K562 (cell line): ENCODE results near the gene ANKRD11. TPM values are rescaled to one million over a fixed set of nuclear protein-coding genes. Genes with fewer than 3 reads are reported as not detected.

Source experiments
- KAT7 ChIP-seq: sonication (generic); formaldehyde crosslinking; IDR thresholded peaks from 2 replicates; pipeline ENCODE4 v1.8.0; 2022; ENCODE audit warnings: missing genetic modification reagents, mild to moderate bottlenecking, borderline replicate concordance
- MTA1 ChIP-seq: fragments of 450-650 bp; IDR thresholded peaks from 2 replicates; pipeline ENCODE4 v1.6.1; 2017; ENCODE audit warnings: borderline replicate concordance
- PHF20 ChIP-seq: fragments of 450-650 bp; IDR thresholded peaks from 2 replicates; pipeline ENCODE4 v1.6.1; 2018; ENCODE audit not compliant: partially characterized antibody
- POLR2AphosphoS5 ChIP-seq: IDR thresholded peaks from 2 replicates; pipeline ENCODE4 v1.6.1; 2011; ENCODE audit warnings: mild to moderate bottlenecking, low read depth, low read length, moderate library complexity; ENCODE audit not compliant: control insufficient read depth, insufficient read depth
- RBM14 ChIP-seq: fragments of 200-400 bp; formaldehyde crosslinking; IDR thresholded peaks from 2 replicates; pipeline ENCODE4 v1.6.1; 2018; ENCODE audit warnings: low read depth, mild to moderate bottlenecking, low read length, moderate library complexity, borderline replicate concordance; ENCODE audit not compliant: insufficient read depth
- RBM25 ChIP-seq: fragments of 200-400 bp; formaldehyde crosslinking; IDR thresholded peaks from 2 replicates; pipeline ENCODE4 v1.6.1; 2018; ENCODE audit warnings: low read length, low read depth, moderate library complexity; ENCODE audit not compliant: severe bottlenecking
- RERE ChIP-seq: sonication (generic); formaldehyde crosslinking; IDR thresholded peaks from 2 replicates; pipeline ENCODE4 v1.8.0; 2023; ENCODE audit warnings: missing genetic modification reagents, mild to moderate bottlenecking, borderline replicate concordance
- SMAD3 ChIP-seq: fragments of 450-650 bp; formaldehyde crosslinking; conservative IDR thresholded peaks from 2 replicates; pipeline ENCODE4 v1.4.0; 2020; ENCODE audit warnings: mild to moderate bottlenecking
- SP2 ChIP-seq: IDR thresholded peaks from 2 replicates; pipeline ENCODE4 v1.6.1; 2011; ENCODE audit warnings: mild to moderate bottlenecking, low read depth, low read length, moderate library complexity; ENCODE audit not compliant: poor library complexity, severe bottlenecking; ENCODE audit errors: extremely low read depth
- XRCC5 ChIP-seq: fragments of 200-400 bp; formaldehyde crosslinking; IDR thresholded peaks from 2 replicates; pipeline ENCODE4 v1.6.1; 2017; ENCODE audit warnings: low read depth, mild to moderate bottlenecking, low read length
- ZNF431 ChIP-seq: sonication (generic); formaldehyde crosslinking; IDR thresholded peaks from 2 replicates; pipeline ENCODE4 v1.8.0; 2022; ENCODE audit warnings: mild to moderate bottlenecking, missing genetic modification reagents
- ZNF695 ChIP-seq: fragments of 450-650 bp; formaldehyde crosslinking; IDR thresholded peaks from 2 replicates; pipeline ENCODE4 v1.4.0; 2020; ENCODE audit warnings: mild to moderate bottlenecking, moderate library complexity
- polyA plus RNA-seq, 8 experiments: library from polyadenylated mRNA; depleted of rRNA in 4 of 8; stranded (reverse) in 5 of 8; unstranded in 3 of 8; fragments of >200 nt; fragmentation: Nextera tagmentation in 2 of 8; fragmentation: Illumina TruSeq in 1 of 8; extraction: Ambion mirVana in 2 of 8; extraction: Trizol in 1 of 8; gene quantifications; 2 replicates each; pipeline versions ENCODE4 v1.2.1 to v1.2.3, GENCODE V29; 2011 to 2014; ENCODE audit warnings: inconsistent platforms in 1 of 8, missing spikeins in 1 of 8
- total RNA-seq, 7 experiments: library from RNA; depleted of rRNA in 6 of 7; stranded (reverse); fragments of >200 nt in 6 of 7; fragmentation: Illumina TruSeq in 2 of 7; extraction: Trizol in 2 of 7; gene quantifications; 2 replicates each; pipeline versions ENCODE4 v1.2.1 to v1.2.3, GENCODE V29; 2011 to 2021; ENCODE audit warnings: low replicate concordance in 1 of 7
- TF ChIP-seq, protein P1 (sequence below): fragments of 250-450 bp; sonication (Bioruptor Pico); IDR thresholded peaks from 2 replicates; pipeline ENCODE4 v1.4.0; 2020; ENCODE audit warnings: mild to moderate bottlenecking
- TF ChIP-seq, protein P2 (sequence below), 2 experiments: fragments of 450-650 bp; IDR thresholded peaks; 2 replicates each; pipeline ENCODE4 v1.6.1; 2016
- TF ChIP-seq, protein P3 (sequence below): fragments of 450-650 bp; IDR thresholded peaks from 2 replicates; pipeline ENCODE4 v1.6.1; 2016; ENCODE audit warnings: antibody characterized with exemption

ANKRD11 gene
- total and polyA plus RNA-seq, 9 of the 15 experiments (the other 6 are each of a cell fraction or from before 2014, with no cell fraction given), result 4.7 to 126 (median 31.7) TPM

GRCh38 chr16:89490439-89491237 is at the start of gene ANKRD11 (continued):
- no peak for TF ChIP-seq RERE (CRISPR knock-in tag)
- TF ChIP-seq, protein P1, sequence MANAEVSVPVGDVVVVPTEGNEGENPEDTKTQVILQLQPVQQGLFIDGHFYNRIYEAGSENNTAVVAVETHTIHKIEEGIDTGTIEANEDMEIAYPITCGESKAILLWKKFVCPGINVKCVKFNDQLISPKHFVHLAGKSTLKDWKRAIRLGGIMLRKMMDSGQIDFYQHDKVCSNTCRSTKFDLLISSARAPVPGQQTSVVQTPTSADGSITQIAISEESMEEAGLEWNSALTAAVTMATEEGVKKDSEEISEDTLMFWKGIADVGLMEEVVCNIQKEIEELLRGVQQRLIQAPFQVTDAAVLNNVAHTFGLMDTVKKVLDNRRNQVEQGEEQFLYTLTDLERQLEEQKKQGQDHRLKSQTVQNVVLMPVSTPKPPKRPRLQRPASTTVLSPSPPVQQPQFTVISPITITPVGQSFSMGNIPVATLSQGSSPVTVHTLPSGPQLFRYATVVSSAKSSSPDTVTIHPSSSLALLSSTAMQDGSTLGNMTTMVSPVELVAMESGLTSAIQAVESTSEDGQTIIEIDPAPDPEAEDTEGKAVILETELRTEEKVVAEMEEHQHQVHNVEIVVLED (CRISPR knock-in tag), result peak; percentile 99
- no peak for TF ChIP-seq ZNF431 (CRISPR knock-in tag)
- TF ChIP-seq RBM25, result peak; percentile 99
- no peak for TF ChIP-seq ZNF695 (CRISPR knock-in tag)
- TF ChIP-seq PHF20, result peak; percentile 51
- TF ChIP-seq, protein P2, sequence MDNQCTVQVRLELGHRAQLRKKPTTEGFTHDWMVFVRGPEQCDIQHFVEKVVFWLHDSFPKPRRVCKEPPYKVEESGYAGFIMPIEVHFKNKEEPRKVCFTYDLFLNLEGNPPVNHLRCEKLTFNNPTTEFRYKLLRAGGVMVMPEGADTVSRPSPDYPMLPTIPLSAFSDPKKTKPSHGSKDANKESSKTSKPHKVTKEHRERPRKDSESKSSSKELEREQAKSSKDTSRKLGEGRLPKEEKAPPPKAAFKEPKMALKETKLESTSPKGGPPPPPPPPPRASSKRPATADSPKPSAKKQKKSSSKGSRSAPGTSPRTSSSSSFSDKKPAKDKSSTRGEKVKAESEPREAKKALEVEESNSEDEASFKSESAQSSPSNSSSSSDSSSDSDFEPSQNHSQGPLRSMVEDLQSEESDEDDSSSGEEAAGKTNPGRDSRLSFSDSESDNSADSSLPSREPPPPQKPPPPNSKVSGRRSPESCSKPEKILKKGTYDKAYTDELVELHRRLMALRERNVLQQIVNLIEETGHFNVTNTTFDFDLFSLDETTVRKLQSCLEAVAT (IDR thresholded peaks at IDR 0.05), result peak in 1 of 2 experiments; percentile 96; a peak in 3 of 4 replicates
- TF ChIP-seq POLR2AphosphoS5, result peak; percentile 79
- TF ChIP-seq KAT7 (CRISPR knock-in tag), result peak; percentile 93; the same call in 1 of the 2 replicates
- TF ChIP-seq SP2, result peak; percentile 92
- TF ChIP-seq SMAD3 (CRISPR knock-in tag), result no peak
- TF ChIP-seq, protein P3, sequence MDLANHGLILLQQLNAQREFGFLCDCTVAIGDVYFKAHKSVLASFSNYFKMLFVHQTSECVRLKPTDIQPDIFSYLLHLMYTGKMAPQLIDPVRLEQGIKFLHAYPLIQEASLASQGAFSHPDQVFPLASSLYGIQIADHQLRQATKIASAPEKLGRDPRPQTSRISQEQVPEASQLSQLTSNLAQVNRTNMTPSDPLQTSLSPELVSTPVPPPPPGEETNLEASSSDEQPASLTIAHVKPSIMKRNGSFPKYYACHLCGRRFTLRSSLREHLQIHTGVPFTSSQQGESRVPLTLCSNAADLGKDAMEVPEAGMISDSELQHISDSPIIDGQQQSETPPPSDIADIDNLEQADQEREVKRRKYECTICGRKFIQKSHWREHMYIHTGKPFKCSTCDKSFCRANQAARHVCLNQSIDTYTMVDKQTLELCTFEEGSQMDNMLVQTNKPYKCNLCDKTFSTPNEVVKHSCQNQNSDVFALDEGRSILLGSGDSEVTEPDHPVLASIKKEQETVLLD, result peak; percentile 99
- TF ChIP-seq MTA1, result peak; percentile 96
- no peak for TF ChIP-seq XRCC5
- TF ChIP-seq RBM14, result no peak
